Type B pancreatic cell (in vitro differentiated cells): ENCODE data around the gene PHACTR1. TPM values are rescaled to one million over a fixed set of nuclear protein-coding genes. Genes with fewer than 3 reads are reported as not detected.
A peak's percentile ranks its signal among the peaks of the same experiment; 100 is the strongest.

Experiments
- DNase-seq: peaks from one replicate; pipeline ENCODE4 v3.0.0; 2021; ENCODE audit warnings: mixed read lengths; ENCODE audit not compliant: unreplicated experiment; ENCODE audit errors: extremely low spot score
- H3K27ac Mint-ChIP-seq: 2 replicates; pipeline ENCODE4 v1.8.0; 2021; ENCODE audit warnings: mild to moderate bottlenecking, mixed read lengths
- H3K27me3 Mint-ChIP-seq: 2 replicates; pipeline ENCODE4 v1.8.0; 2021; ENCODE audit warnings: mixed read lengths
- H3K36me3 Mint-ChIP-seq: 2 replicates; pipeline ENCODE4 v1.8.0; 2021; ENCODE audit warnings: mixed read lengths
- H3K4me1 Mint-ChIP-seq: one replicate; pipeline ENCODE4 v1.8.0; 2021; ENCODE audit warnings: mixed read lengths; ENCODE audit not compliant: unreplicated experiment
- H3K4me3 Mint-ChIP-seq: 2 replicates; pipeline ENCODE4 v1.8.0; 2021; ENCODE audit warnings: mild to moderate bottlenecking, mixed read lengths
- H3K9me3 Mint-ChIP-seq: 2 replicates; pipeline ENCODE4 v1.8.0; 2021; ENCODE audit warnings: mixed read lengths
- total RNA-seq: library from RNA; stranded (reverse); gene quantifications from 2 replicates; pipeline ENCODE4 v1.2.1, GENCODE V29; 2021; ENCODE audit warnings: low replicate concordance
- TF ChIP-seq, protein P1 (sequence below): fragments of 200-600 bp; sonication (generic); conservative IDR thresholded peaks from 2 replicates; pipeline ENCODE4 v1.5.0; 2021; ENCODE audit warnings: antibody characterized with exemption, mild to moderate bottlenecking

PHACTR1 gene
- total RNA-seq, 1 donor from 2014 or later, result 12.3 TPM

DNA sequence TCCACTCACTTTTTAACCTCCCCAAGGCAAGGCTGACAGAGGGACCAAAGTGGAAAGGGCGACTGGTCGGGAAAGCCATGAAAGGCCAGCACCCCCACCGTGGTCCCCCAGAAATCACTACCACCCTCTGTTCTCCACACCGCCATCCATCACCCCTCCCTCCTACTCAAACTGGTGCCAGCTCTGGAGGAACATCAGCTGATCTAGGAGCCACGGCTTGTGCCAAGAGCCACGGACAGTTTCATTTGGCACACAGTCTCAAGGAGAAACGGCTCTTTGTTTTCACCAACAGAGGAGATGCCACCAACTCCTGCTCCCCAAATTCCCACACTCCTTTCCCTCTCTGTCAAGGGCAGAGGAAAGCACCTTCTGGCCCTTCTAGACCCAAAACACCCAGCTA lies 585.7 kb downstream of the PHACTR1 start:
- no peak overlapping the region for H3K4me3 Mint-ChIP-seq
- no peak for DNase-seq
- no peak overlapping the region for H3K27ac Mint-ChIP-seq
- no peaks in the 10 kb centered on the region for H3K27me3 Mint-ChIP-seq
- peaks cover 40% of the 10 kb centered on the region for H3K36me3 Mint-ChIP-seq
- TF ChIP-seq, protein P1, sequence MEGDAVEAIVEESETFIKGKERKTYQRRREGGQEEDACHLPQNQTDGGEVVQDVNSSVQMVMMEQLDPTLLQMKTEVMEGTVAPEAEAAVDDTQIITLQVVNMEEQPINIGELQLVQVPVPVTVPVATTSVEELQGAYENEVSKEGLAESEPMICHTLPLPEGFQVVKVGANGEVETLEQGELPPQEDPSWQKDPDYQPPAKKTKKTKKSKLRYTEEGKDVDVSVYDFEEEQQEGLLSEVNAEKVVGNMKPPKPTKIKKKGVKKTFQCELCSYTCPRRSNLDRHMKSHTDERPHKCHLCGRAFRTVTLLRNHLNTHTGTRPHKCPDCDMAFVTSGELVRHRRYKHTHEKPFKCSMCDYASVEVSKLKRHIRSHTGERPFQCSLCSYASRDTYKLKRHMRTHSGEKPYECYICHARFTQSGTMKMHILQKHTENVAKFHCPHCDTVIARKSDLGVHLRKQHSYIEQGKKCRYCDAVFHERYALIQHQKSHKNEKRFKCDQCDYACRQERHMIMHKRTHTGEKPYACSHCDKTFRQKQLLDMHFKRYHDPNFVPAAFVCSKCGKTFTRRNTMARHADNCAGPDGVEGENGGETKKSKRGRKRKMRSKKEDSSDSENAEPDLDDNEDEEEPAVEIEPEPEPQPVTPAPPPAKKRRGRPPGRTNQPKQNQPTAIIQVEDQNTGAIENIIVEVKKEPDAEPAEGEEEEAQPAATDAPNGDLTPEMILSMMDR, result no peak
- peaks cover 11% of the 10 kb centered on the region for H3K4me1 Mint-ChIP-seq
- no peaks in the 10 kb centered on the region for H3K9me3 Mint-ChIP-seq

DNA sequence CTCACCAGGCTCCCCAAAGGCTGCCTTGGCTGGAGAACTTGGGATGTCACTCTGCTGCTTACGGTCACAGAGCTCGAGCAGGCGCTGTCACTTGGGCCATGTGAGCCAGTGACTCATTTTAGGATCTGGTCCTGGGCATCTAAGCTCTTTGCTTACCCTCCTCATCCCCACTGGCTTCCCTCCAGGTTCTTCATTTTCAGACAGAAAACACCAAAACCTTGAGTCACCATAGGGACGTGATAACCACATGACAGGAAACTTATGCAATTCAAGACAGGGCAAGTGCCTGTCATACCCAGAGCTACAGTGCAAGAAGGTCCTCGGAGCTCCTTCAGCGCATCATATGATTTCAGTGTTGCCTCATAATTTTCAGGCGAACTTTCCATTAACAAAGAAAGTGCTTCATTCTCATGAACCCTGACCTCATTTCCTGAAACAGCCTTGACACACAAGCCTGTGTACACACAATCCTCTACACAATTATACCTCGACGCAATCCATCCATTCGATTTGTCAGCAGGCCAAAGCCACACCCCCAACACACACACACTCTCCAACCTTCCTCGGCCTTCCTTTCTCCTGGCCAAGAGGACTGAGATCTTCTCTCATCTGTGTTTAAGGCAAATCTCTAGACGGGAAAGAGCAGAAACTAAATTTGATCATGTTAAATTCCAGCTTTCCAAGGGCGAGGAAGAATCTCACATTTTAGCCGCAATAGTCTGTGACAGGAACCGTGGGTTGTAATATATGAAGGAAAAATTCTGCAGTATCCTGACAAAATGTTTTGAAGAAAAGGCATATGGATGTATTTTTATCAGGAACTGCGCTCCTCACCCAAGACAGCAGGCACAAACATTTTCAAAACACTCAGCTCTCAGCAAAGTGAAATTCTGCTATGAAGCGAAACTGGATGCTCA lies 586.4 kb downstream of the PHACTR1 start:
- H3K27me3 Mint-ChIP-seq, result no peaks in the 10 kb centered on the region
- TF ChIP-seq, protein P1, result no peak
- H3K4me3 Mint-ChIP-seq, result peak overlapping the region; percentile 9
- no peaks in the 10 kb centered on the region for H3K9me3 Mint-ChIP-seq
- H3K27ac Mint-ChIP-seq, result no peak overlapping the region
- H3K4me1 Mint-ChIP-seq, result peaks cover 11% of the 10 kb centered on the region
- no peak for DNase-seq
- peaks cover 34% of the 10 kb centered on the region for H3K36me3 Mint-ChIP-seq

- Mint-ChIP-seq H3K36me3 (peaks cover 31% of the 10 kb centered on the region), H3K27ac (peak overlapping the region; percentile 68), H3K27me3 (no peaks in the 10 kb centered on the region), H3K4me3 (no peak overlapping the region), H3K4me1 (peaks cover 11% of the 10 kb centered on the region), H3K9me3 (no peaks in the 10 kb centered on the region)
- DNase-seq, result no peak
- TF ChIP-seq, protein P1, result no peak
Measured at GRCh38 chr6:13303668-13304017, 587.1 kb downstream of the PHACTR1 start.

GRCh38 chr6:13304101-13304500 lies 587.5 kb downstream of the PHACTR1 start:
- no peaks in the 10 kb centered on the region for H3K9me3 Mint-ChIP-seq
- TF ChIP-seq, protein P1, result no peak
- no peak overlapping the region for H3K27ac Mint-ChIP-seq
- H3K27me3 Mint-ChIP-seq, result no peaks in the 10 kb centered on the region
- H3K4me3 Mint-ChIP-seq, result no peak overlapping the region
- H3K4me1 Mint-ChIP-seq, result peaks cover 11% of the 10 kb centered on the region
- H3K36me3 Mint-ChIP-seq, result peaks cover 35% of the 10 kb centered on the region
- DNase-seq, result no peak

DNA sequence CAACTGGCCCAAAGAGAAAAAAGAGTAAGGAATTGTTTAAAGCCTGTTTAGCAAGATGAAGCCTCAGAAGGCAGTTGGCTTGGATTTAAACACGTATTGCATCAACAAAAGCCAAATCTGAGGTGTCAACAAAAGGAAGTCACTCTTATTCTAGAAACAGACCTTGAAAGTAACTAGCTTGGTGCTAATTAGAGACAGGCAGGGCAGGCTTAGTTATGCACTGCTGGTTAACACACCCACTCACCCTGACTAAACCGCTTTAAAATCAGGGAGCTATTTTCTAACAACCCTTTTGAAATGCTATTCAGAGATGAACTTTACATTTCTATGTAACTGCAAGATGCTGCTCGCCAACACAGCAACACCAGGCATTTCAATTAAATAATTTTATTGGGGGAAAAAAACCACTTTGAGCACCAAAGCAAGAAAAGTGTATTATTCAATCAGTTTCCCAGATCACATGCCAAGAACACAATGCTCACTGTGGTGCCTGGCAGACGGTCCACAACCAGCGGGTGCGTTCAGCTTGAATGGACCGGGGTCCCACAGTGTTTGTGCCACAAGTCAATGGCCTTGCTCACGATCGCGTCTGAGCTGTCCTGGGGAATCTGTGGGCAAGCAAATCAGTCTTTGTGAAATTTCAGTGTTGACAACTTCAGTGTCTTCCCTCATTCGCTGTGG lies 588.2 kb downstream of the PHACTR1 start:
- no peak for DNase-seq
- Mint-ChIP-seq H3K4me3 (no peak overlapping the region), H3K27ac (no peak overlapping the region), H3K4me1 (peaks cover 11% of the 10 kb centered on the region), H3K9me3 (no peaks in the 10 kb centered on the region), H3K36me3 (peaks cover 39% of the 10 kb centered on the region), H3K27me3 (no peaks in the 10 kb centered on the region)
- TF ChIP-seq, protein P1, result no peak
